SU-DHL-6 (cell line): ENCODE measurements around the gene CCDC110.

Experiments used
- EZH2phosphoT487 ChIP-seq: fragments of 200-600 bp; sonication (generic), shearing (Covaris generic); conservative IDR thresholded peaks from 2 replicates; pipeline ENCODE4 v1.6.1; 2018; ENCODE audit warnings: mild to moderate bottlenecking, antibody characterized with exemption, low read length, moderate library complexity, mixed read lengths
- TF ChIP-seq, protein P1 (sequence below): fragments of 200-600 bp; sonication (generic); IDR thresholded peaks from one replicate; pipeline ENCODE4 v1.5.1; 2017; ENCODE audit warnings: antibody characterized with exemption, mild to moderate bottlenecking, low read length, moderate library complexity; ENCODE audit not compliant: insufficient read depth, poor library complexity, severe bottlenecking

DNA sequence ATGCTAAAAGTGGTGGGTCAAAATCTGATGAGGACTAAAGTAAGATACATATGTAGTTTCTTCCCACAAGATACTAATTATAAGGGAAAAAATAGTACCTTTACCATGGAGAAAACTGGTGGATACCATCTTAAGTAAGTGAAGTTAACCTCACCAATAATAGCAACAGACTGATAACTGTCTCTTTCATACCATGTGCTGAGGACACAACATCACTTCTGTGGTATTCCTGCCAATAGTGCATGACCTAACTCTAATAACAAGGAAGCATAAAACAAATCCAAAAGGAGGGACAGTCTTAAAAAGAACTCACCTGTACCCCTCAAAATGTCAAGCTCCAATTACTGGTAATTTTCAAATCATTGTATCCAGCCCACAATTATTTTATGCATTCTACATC is 54.6 kb downstream of the CCDC110 start:
- TF ChIP-seq, protein P1, sequence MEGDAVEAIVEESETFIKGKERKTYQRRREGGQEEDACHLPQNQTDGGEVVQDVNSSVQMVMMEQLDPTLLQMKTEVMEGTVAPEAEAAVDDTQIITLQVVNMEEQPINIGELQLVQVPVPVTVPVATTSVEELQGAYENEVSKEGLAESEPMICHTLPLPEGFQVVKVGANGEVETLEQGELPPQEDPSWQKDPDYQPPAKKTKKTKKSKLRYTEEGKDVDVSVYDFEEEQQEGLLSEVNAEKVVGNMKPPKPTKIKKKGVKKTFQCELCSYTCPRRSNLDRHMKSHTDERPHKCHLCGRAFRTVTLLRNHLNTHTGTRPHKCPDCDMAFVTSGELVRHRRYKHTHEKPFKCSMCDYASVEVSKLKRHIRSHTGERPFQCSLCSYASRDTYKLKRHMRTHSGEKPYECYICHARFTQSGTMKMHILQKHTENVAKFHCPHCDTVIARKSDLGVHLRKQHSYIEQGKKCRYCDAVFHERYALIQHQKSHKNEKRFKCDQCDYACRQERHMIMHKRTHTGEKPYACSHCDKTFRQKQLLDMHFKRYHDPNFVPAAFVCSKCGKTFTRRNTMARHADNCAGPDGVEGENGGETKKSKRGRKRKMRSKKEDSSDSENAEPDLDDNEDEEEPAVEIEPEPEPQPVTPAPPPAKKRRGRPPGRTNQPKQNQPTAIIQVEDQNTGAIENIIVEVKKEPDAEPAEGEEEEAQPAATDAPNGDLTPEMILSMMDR: no peak
- TF ChIP-seq EZH2phosphoT487: no peak
